IPS-NIHi11 (cell line): ENCODE results near the gene DISP2.

ENCODE experiments used
- DNase-seq: peaks from one replicate; pipeline ENCODE4 v3.0.0; 2012; ENCODE audit warnings: mixed read lengths, low spot score

Gene DISP2

DNA sequence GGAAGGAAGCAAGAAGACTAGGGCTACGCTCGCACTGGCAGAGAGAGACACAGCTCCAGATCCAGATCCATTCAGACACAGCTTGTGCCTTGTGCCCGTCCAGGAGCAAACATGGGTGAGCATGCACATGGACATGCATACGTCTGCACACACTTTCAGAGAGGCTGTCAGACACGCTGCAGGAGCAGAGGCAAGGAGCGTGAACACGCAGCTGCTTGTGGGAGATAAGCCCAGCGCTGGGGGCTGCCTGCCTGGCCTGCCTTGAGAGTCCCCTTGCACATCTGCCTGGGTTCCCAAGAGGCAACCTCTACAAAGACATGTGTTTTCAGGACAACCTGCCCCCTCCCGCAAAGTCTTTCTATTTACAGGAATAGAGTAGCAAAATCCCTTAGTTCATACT lies 69.2 kb downstream of the DISP2 start:
- DNase-seq = no peak

DNA sequence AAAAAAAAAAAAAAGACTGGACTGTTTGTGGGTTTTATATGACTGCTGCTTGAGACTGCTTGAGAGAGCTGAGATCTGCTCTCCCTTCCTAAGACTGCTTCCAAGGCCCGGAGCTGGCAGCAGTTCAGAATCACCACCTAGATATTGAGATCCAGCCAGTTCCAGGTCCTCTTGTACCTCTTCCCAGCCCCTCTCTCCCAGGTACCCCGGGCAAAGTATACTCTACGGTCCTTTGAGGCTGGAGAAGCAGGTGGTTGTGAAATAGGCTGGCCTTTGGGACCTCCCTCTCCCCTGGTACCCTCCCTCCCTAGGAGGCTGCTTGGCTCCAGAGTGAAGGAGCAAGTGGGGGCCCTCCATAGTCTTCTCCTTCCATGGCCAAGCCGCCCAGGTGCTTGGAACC lies 70.2 kb downstream of the DISP2 start:
- DNase-seq = no peak
